NCI-H748 (cell line): Measurements from ENCODE around the gene SSR4.

Experiments
- DNase-seq: peaks from one replicate; lab custom pipeline; 2025; ENCODE audit not compliant: unreplicated experiment; lab: John Stamatoyannopoulos, UW

Gene SSR4

DNA sequence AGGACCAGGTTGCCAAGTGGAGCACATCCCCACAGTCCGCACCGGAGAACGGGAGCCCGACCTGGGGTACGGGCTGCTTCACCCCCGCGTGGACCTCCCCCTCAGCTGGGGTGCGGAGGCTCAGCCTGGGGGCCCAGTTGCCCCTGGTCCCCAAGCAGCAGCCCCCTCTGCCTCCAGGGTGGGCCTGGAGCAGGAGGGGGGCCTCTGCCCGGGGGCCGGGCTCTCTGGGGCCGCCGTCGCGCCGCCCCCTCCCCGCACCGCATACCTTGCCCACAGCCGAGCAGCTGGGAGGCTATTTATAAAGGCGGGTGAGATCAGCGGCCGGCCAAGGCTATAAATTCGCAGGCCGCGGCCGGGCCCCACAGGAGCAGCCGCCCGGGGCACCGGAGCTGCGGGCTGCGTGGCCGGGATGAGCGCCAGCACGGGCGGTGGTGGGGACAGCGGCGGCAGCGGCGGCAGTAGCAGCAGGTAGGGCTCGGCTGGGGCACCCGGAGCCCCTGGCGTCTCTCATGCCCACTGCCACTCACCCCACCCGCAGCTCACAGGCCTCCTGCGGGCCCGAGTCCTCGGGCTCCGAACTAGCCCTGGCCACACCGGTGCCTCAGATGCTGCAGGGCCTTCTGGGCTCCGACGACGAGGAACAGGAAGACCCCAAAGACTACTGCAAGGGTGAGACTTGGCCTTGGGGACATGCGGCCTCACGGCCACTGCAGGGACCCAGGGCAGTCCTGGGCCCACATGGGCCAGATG lies 13.6 kb upstream of the SSR4 start, which contains the start of gene SRPK3:
TSS of gene SRPK3 (plus strand) at position 364 of the 750 bp plus-strand sequence. CDS start at position 410, 46 bp downstream.
- no peak for DNase-seq

GRCh38 chrX:153781428-153782047 lies 12.9 kb upstream of the SSR4 start:
- no peak for DNase-seq

DNA sequence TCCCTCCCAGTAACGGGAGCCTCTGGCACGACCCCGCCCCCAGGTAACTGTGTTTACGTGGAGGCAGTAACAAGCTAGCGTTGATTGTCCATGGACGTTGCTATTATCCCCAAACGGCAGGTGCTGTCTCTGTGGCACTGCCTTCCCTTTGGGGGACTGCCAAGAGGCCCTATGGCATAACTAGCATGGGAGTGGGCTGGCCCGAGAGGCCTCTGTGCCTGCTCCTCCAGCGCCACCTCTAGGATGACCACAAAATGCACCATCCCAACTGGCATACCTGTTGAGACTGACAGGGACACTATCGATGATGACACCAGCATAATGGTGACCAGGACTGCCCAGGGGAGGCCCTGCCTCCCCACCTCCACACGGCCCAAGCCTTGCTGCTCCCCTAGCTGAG lies 12.2 kb upstream of the SSR4 start:
- peak; percentile 92 for DNase-seq

DNA sequence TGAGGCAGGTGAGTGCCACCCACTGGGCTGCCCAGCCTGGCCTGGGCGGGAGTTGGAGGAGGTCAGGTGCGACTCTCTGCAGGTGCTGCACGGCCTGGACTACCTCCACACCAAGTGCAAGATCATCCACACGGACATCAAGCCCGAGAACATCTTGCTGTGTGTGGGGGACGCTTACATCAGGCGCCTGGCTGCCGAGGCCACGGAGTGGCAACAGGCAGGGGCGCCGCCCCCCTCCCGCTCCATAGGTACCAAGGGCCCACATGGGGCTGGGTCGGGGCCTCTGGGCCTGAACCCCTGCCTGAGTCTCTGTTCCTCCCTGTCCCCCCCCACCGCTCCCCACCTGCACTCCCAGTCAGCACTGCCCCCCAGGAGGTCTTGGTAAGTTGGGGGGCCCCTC lies 11.6 kb upstream of the SSR4 start:
- no peak for DNase-seq

GRCh38 chrX:153783378-153784013 lies 11.0 kb upstream of the SSR4 start:
- no peak for DNase-seq

- DNase-seq: no peak
Observed at GRCh38 chrX:153784325-153784967, 10.0 kb upstream of the SSR4 start.

GRCh38 chrX:153786669-153787068 lies 7.8 kb upstream of the SSR4 start:
- no peak for DNase-seq

GRCh38 chrX:153789654-153790053 lies 4.8 kb upstream of the SSR4 start:
- no peak for DNase-seq

- no peak for DNase-seq
Observed at GRCh38 chrX:153791104-153791852, 3.2 kb upstream of the SSR4 start.

DNA sequence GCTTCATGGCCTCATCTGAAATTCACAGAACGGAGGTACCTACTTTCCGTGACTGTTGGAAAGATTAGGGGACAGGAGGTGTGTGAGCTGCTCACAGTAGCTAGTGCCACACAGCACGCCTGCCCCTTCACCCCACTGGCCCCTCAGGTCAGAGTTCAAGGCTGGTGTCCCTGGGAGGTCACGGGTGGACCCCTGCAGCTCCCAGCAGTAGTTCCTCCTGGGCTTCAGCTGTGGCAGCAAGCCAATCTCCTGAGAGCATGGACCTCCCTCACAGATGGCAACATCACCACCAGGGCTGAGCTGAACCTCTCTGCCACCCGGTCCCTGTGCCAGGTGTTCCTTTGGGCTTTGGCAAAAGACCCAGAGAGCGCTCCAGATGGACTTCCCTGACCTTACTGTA lies 2.1 kb upstream of the SSR4 start:
- no peak for DNase-seq

DNA sequence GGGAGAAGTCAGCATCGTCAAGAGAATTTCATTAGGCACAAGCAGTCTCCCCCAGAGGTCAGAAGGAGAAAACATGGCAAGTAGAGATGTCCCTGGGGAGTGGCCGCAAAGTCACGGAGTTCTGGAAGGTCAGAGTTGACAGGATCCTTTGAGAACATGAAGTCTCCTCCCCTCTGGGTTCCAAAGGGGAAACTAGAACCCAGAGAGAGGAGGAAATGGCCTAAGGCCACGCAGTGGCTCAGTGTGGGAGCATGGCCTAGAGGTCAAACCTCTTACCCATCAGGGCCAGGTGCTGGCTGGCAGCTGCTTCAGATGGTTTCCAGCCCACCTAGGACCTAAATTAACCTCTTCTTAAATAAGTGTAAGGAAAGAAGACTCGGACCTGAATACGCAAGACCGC lies 1.2 kb upstream of the SSR4 start:
- no peak for DNase-seq

DNA sequence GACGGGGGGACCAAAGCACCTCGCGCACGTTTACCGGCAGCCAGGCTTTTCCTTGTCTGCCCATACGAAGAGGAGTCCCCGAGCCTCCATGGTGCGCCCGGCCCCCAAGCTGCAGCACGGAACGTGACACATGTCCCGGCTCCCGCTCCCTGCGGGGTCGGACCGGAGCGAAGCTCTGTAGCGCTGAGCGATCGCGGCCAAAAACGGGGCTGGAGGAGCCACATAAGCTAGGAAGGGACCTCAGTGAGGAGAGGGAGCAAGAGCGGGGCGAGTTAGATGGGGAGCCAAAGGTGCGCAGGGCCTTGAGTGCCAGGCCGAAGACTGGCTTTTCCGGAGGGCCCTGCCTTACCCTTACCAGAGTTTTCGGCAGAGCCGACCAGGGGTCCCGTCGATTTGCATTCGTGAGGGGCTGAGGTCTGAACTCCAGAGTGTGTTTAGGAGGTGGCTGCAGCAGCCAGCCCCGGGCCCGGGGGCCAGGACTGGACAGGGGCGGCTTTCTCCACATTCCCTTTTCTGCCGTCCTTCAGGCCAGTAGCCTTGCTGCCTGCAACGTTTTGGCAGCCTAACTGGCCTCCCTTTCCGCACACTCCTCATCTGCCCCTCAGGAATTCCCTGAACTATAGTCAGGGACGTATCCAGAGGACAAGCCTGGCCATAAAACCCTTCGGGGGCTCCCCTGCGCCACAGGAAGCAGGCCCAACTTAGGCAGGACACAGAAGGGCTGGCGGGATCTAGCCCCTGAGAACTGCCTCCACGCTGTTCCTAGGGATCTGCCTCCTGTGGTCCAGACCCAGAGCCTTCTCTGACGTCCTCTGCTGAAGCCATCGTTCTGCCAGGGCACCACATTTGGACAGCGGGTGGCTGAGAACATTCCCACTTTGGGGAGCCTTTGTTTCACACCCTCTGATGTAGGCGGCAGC lies 689 bp downstream of the SSR4 start:
- peak; percentile 32 for DNase-seq

- no peak for DNase-seq
Observed at GRCh38 chrX:153797415-153798015, 3.0 kb downstream of the SSR4 start.

- no peak for DNase-seq
Observed at GRCh38 chrX:153799326-153799725, 4.9 kb downstream of the SSR4 start.

DNA sequence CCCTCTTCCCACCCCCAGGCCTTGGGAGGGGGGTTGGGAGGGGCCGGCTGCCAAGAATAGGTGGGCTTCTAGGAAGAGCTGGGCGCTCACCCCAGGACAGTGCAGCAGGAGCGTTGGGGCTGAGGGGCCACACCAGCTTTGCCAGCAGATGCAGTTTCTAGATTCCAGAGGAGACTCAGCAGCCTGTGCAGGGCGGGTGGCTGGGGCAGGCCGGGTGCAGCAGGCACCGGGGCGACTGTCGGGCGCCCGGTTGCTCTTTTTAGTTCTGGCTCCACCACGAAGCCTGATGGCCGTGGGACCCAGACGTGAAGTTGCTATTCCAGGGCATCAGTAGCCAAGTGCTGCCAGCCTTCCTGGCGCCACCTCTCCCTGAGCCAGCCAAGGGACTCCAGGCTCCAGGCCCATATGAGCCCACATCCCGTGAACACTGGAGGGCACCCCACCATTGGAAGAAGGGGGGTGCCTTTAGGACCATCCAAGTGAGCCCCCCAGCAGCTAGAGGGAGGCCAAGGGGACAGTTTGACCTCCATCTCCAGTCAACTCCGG lies 5.8 kb downstream of the SSR4 start:
- DNase-seq: no peak

GRCh38 chrX:153800746-153801145 lies 6.3 kb downstream of the SSR4 start:
- no peak for DNase-seq

GRCh38 chrX:153801669-153802068 lies 7.2 kb downstream of the SSR4 start:
- no peak for DNase-seq

GRCh38 chrX:153802513-153803045 lies 8.1 kb downstream of the SSR4 start:
- no peak for DNase-seq
